Vagina (tissue), 2 donors: ENCODE measurements around the gene SYNDIG1. TPM values are rescaled to one million over a fixed set of nuclear protein-coding genes. Genes with fewer than 3 reads are reported as not detected.

Source experiments
- DNase-seq, 2 donors: peaks; one replicate each; pipeline ENCODE4 v3.0.0-alpha.2; 2017; ENCODE audit errors: extremely low spot score in 2 of 2
- H3K27ac ChIP-seq: fragments of 200-600 bp; sonication (generic); one replicate; pipeline ENCODE4 v1.5.1; 2019
- H3K27me3 ChIP-seq: fragments of 200-600 bp; sonication (generic); one replicate; pipeline ENCODE4 v1.5.1; 2019
- H3K36me3 ChIP-seq, 2 donors: fragments of 200-600 bp; sonication (generic); one replicate each; pipeline ENCODE4 v1.5.1; 2017 to 2019
- H3K4me1 ChIP-seq: fragments of 200-600 bp; sonication (generic); one replicate; pipeline ENCODE4 v1.5.1; 2019
- H3K4me3 ChIP-seq, 2 donors: fragments of 200-600 bp; sonication (generic); 1 replicate in 1 of 2; 2 replicates in 1 of 2; pipeline ENCODE4 v1.5.1; 2016 to 2019
- H3K9me3 ChIP-seq: fragments of 200-600 bp; sonication (generic); one replicate; pipeline ENCODE4 v1.5.1; 2019
- POLR2A ChIP-seq, 2 donors: fragments of 450-650 bp; IDR thresholded peaks; one replicate each; pipeline ENCODE4 v1.6.1; 2017; ENCODE audit warnings: antibody characterized with exemption in 2 of 2, mild to moderate bottlenecking in 2 of 2, moderate library complexity in 2 of 2
- POLR2AphosphoS5 ChIP-seq, 2 donors: sonication (generic); formaldehyde crosslinking; IDR thresholded peaks; one replicate each; pipeline ENCODE4 v1.9.0; 2017; ENCODE audit warnings: antibody characterized with exemption in 2 of 2, mild to moderate bottlenecking in 2 of 2, low read depth in 1 of 2; ENCODE audit not compliant: insufficient read depth in 1 of 2
- intact Hi-C: fragments of 100-400 bp; cut with DNase I; formaldehyde crosslinking; loops from one replicate; pipeline ENCODE4 v1.15.1; 2023
- total RNA-seq: library from RNA; depleted of rRNA; stranded (reverse); fragments of >200 nt; gene quantifications from one replicate; pipeline ENCODE4 v1.2.3, GENCODE V29; 2016
- TF ChIP-seq, protein P1 (sequence below), 3 experiments: fragments of 450-650 bp in 2 of 3; fragments of 200-600 bp in 1 of 3; sonication (generic) in 1 of 3; IDR thresholded peaks; one replicate each; pipeline ENCODE4 v1.5.1; 2017 to 2019; ENCODE audit warnings: antibody characterized with exemption in 3 of 3, mild to moderate bottlenecking in 2 of 3, moderate library complexity in 2 of 3

Gene SYNDIG1
- total RNA-seq, 1 donor from 2014 or later = 3.2 TPM

- no peak for TF ChIP-seq POLR2A (IDR thresholded peaks at IDR 0.05)
- TF ChIP-seq POLR2AphosphoS5 (IDR thresholded peaks at IDR 0.05; ENCODE audit: insufficient read depth in 1 of 2, low read depth in 1 of 2) = no peak
- TF ChIP-seq, protein P1, sequence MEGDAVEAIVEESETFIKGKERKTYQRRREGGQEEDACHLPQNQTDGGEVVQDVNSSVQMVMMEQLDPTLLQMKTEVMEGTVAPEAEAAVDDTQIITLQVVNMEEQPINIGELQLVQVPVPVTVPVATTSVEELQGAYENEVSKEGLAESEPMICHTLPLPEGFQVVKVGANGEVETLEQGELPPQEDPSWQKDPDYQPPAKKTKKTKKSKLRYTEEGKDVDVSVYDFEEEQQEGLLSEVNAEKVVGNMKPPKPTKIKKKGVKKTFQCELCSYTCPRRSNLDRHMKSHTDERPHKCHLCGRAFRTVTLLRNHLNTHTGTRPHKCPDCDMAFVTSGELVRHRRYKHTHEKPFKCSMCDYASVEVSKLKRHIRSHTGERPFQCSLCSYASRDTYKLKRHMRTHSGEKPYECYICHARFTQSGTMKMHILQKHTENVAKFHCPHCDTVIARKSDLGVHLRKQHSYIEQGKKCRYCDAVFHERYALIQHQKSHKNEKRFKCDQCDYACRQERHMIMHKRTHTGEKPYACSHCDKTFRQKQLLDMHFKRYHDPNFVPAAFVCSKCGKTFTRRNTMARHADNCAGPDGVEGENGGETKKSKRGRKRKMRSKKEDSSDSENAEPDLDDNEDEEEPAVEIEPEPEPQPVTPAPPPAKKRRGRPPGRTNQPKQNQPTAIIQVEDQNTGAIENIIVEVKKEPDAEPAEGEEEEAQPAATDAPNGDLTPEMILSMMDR (IDR thresholded peaks at IDR 0.05) = no peak
- peak in 1 of 2 donors; percentile 78 for DNase-seq
- intact Hi-C loops = no loop called here
Measured at GRCh38 chr20:24701027-24701426, 231.6 kb downstream of the SYNDIG1 start.

DNA sequence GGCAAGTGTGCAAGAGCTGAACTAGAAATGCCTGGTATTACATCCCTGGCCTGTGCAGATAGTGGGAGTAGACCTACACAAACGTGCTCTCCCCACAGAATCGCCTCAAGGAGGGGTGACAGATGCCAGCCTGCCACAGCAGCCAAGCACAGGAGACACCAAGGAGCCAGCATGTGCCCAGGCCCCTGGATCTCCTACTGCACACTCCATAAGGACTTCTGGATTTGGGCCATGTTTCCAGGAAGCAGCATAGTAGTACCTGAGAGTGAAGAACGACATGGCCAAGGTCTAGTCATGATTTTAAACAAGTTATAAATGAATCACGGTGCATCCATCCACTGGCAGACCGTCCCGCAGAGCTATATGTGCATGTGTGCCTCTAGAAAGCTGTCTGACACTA, 232.2 kb downstream of the SYNDIG1 start:
- no peak for DNase-seq
- intact Hi-C loops = no loop called here
- no peaks in the 10 kb centered on the region for H3K4me1 ChIP-seq
- no peaks in the 10 kb centered on the region for H3K27me3 ChIP-seq
- H3K27ac ChIP-seq = no peak overlapping the region
- H3K36me3 ChIP-seq = no peaks in the 10 kb centered on the region
- TF ChIP-seq, protein P1 (IDR thresholded peaks at IDR 0.05) = no peak
- TF ChIP-seq POLR2AphosphoS5 (IDR thresholded peaks at IDR 0.05; ENCODE audit: insufficient read depth in 1 of 2, low read depth in 1 of 2) (no peak), POLR2A (IDR thresholded peaks at IDR 0.05) (no peak)
- no peaks in the 10 kb centered on the region for H3K9me3 ChIP-seq
- no peak overlapping the region for H3K4me3 ChIP-seq

More at GRCh38 chr20:24701027-24701426, 231.6 kb downstream of the SYNDIG1 start:
- Histone ChIP-seq H3K4me1 (no peaks in the 10 kb centered on the region), H3K36me3 (no peaks in the 10 kb centered on the region), H3K4me3 (no peak overlapping the region), H3K9me3 (no peaks in the 10 kb centered on the region), H3K27me3 (no peaks in the 10 kb centered on the region), H3K27ac (no peak overlapping the region)

DNA sequence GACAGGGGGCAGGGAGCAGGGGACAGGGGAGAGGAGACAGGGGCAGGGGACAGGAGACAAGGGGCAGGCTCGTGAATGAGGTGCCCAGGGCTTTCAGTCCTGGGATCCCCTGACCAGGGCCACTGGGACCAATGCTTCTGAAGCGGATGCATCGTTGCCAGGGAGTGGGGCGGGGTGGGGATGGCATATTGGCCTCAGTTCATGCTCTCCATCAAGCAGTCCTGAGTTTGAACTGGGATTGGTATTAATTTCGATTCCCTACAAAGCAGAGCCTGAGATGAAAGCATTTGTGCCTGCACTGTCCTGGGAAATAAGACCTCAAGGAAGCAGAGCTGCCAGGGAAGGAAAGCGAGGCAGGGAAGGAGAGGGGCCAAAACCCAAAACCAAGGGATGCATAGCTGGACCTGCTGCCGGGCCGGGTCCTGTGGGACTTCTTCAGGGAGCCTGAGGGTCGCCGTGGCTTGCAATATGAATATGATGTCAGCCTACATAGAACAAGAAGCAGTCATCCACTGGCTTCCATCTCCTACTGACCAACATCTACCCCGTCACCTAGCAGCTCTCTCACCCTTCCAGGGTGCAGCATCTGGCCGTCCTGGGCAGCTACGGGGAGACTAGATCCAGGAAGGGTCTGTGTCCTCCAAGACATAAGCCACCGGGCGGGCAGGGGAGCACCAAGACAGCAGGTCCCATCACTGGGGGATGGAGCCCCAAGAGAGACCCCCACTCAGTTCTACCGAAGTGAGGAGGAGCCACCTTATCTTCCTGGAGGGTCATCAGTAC, 233.3 kb downstream of the SYNDIG1 start:
- DNase-seq = peak; percentile 70 to 95
- Histone ChIP-seq H3K36me3 (no peaks in the 10 kb centered on the region), H3K27ac (no peak overlapping the region), H3K9me3 (no peaks in the 10 kb centered on the region), H3K27me3 (no peaks in the 10 kb centered on the region), H3K4me1 (no peaks in the 10 kb centered on the region), H3K4me3 (no peak overlapping the region)
- TF ChIP-seq POLR2AphosphoS5 (IDR thresholded peaks at IDR 0.05; ENCODE audit: insufficient read depth in 1 of 2, low read depth in 1 of 2) (no peak), POLR2A (IDR thresholded peaks at IDR 0.05) (no peak)
- TF ChIP-seq, protein P1 (IDR thresholded peaks at IDR 0.05) = no peak
- intact Hi-C loops = no loop called here

DNA sequence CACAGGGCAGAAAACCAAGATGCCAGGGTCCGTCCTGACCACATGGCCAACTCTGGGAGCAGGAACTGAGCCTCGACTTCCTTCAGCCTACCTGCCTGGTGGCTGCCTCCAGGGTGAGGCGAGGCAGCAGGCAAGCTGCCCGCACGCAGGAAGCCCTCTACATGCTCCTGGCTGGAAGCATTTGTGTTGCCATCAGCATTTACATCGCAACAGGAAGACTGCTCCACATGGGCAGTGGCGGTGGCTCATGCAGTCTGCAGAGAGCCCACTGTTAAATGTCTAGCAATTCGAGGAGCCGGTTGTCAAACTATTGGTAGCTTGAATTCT, 233.8 kb downstream of the SYNDIG1 start:
- H3K4me3 ChIP-seq = no peak overlapping the region
- intact Hi-C loops = no loop called here
- peak; percentile 84 to 91 for DNase-seq
- H3K9me3 ChIP-seq = no peaks in the 10 kb centered on the region
- H3K36me3 ChIP-seq = no peaks in the 10 kb centered on the region
- H3K27me3 ChIP-seq = no peaks in the 10 kb centered on the region
- H3K27ac ChIP-seq = no peak overlapping the region
- no peaks in the 10 kb centered on the region for H3K4me1 ChIP-seq
- TF ChIP-seq, protein P1 (IDR thresholded peaks at IDR 0.05) = no peak
- no peak for TF ChIP-seq POLR2A (IDR thresholded peaks at IDR 0.05)

DNA sequence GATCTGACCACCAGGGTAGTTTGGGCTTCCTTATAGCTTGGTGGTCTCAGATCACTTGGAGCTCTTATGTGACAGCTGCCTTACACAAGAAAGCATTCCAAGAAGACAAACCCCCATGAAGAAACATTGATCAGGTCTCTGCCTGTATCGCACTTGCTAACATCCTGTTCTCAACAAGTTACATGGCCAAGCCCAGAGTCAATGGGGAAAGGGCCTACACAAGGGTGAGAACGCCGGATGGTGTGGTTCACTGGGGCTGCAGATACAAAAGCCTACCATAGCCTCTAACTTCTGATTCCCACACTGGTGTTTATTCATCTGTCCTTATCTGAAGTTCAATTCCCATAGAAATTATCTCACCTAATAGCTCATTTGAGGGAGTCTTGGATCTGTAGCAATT, 235.5 kb downstream of the SYNDIG1 start:
- Histone ChIP-seq H3K4me1 (no peaks in the 10 kb centered on the region), H3K27ac (no peak overlapping the region), H3K4me3 (no peak overlapping the region), H3K27me3 (no peaks in the 10 kb centered on the region), H3K36me3 (no peaks in the 10 kb centered on the region), H3K9me3 (no peaks in the 10 kb centered on the region)
- DNase-seq = no peak
- intact Hi-C loops = no loop called here
- TF ChIP-seq POLR2A (IDR thresholded peaks at IDR 0.05) (no peak), POLR2AphosphoS5 (IDR thresholded peaks at IDR 0.05; ENCODE audit: insufficient read depth in 1 of 2, low read depth in 1 of 2) (no peak)
- TF ChIP-seq, protein P1 (IDR thresholded peaks at IDR 0.05) = no peak
